Erythroblast (primary cell): ENCODE data around the gene TMEM169.

Experiments
- GATA1 ChIP-seq: IDR thresholded peaks from 2 replicates; pipeline ENCODE4 v1.6.1; 2011; ENCODE audit warnings: low read depth, mild to moderate bottlenecking, control low read depth, low read length, moderate library complexity
- POLR2A ChIP-seq: IDR thresholded peaks from 2 replicates; pipeline ENCODE4 v1.6.1; 2011; ENCODE audit warnings: mild to moderate bottlenecking, low read length

DNA sequence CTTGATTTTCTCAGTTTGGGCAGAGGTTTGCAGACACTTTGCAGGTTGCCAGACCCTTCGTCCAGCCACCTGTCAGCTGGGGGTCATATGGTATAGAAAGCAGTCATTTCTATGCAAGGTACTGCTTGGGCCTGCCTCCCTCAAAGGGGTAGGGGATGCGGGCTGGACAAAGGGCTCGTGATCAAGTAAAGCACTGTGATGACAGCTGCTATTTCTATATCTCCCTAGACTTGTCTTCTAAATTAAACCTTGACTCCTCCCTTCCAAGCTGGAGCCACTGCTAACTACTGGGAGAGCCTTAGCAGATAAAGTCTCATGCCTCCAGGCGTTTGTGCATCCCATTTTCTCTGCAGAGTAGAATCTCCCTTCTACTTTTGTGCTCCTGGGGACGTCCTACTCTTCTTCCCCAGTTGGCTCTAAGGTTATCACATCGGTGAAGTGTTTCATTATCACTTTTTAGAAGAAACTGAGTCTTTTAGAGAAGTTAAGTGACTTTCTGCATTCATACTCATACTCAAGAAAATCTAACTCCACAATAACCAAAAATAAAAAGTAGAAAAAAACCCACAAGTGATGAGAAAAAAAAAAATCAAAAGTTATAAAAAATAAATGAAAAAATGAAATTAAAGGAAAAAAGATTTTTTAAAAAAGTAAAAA, 26.7 kb downstream of the TMEM169 start:
- TF ChIP-seq POLR2A (no peak), GATA1 (no peak)
